Dendritic cell treated with granulocyte-macrophage colony-stimulating factor and Interleukin-4, amounts not matched to agents 40 ng/mL and 50 ng/mL, for 4 days (primary cell): ENCODE results near the gene CENPX.
"Not testable (repeated sequence)": the region's sequence is repeated elsewhere in the genome, so short reads cannot be mapped to it uniquely, and the experiment has no call there.

Source experiments
- H3K27ac Mint-ChIP-seq: one replicate; pipeline ENCODE4 v1.8.0; 2022; ENCODE audit warnings: mild to moderate bottlenecking, mixed read lengths
- H3K27me3 Mint-ChIP-seq: one replicate; pipeline ENCODE4 v1.8.0; 2022; ENCODE audit warnings: mild to moderate bottlenecking, mixed read lengths
- H3K36me3 Mint-ChIP-seq: one replicate; pipeline ENCODE4 v1.8.0; 2022; ENCODE audit warnings: low read depth, mixed read lengths
- H3K4me1 Mint-ChIP-seq: one replicate; pipeline ENCODE4 v1.8.0; 2022; ENCODE audit warnings: low read depth, mixed read lengths
- H3K4me3 Mint-ChIP-seq: one replicate; pipeline ENCODE4 v1.8.0; 2022; ENCODE audit warnings: mild to moderate bottlenecking, moderate library complexity, mixed read lengths
- H3K9me3 Mint-ChIP-seq: one replicate; pipeline ENCODE4 v1.8.0; 2022; ENCODE audit warnings: mixed read lengths
- intact Hi-C: fragments of 100-400 bp; cut with micrococcal nuclease; formaldehyde crosslinking; loops from one replicate; pipeline ENCODE4 v1.15.0; 2022

Gene CENPX

DNA sequence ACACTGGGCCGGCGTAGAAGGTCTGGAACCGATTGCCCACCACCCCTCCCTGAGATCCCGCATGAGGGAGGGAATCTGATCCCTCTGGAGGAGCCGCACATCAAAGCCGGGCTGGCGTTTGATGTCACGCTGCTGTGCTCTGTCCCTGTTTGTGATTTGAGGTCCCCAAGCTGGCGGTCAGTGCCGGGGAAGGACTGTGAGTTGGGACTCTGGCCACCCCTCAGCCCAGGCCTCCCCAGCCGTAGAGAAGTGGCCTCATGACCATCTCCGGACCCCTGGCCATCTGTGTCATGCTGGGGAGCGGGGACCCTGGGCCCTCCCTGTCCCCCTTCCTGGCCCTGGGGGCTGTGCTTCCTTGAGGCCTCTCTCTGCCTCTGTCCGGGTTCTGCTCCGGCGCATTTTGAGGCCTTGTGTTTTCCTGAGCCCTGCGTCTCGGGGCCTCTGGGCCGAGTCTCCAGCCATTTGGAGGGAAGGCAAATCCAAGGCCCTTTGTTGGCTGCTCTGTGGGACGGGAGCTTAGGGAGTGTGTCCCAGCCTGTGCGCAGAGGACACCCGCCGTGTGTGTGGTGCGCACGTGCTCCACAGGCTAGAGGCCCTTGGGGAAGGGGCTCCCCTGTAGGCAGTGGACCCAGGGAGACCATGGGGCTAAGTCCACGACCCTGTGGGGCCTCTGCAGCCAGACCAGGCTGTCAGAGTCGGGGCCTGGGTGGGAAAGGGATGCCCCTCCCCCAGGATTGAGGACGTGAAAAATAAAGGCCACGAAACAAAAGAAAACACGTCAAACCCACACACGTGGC, 30.2 kb downstream of the CENPX start:
- H3K27me3 Mint-ChIP-seq, result no peaks in the 10 kb centered on the region
- H3K4me1 Mint-ChIP-seq, result no peaks in the 10 kb centered on the region
- no peak overlapping the region for H3K4me3 Mint-ChIP-seq
- no peaks in the 10 kb centered on the region for H3K9me3 Mint-ChIP-seq
- H3K27ac Mint-ChIP-seq, result no peak overlapping the region
- intact Hi-C loops, result no loop called here
- H3K36me3 Mint-ChIP-seq, result peaks cover 87% of the 10 kb centered on the region

DNA sequence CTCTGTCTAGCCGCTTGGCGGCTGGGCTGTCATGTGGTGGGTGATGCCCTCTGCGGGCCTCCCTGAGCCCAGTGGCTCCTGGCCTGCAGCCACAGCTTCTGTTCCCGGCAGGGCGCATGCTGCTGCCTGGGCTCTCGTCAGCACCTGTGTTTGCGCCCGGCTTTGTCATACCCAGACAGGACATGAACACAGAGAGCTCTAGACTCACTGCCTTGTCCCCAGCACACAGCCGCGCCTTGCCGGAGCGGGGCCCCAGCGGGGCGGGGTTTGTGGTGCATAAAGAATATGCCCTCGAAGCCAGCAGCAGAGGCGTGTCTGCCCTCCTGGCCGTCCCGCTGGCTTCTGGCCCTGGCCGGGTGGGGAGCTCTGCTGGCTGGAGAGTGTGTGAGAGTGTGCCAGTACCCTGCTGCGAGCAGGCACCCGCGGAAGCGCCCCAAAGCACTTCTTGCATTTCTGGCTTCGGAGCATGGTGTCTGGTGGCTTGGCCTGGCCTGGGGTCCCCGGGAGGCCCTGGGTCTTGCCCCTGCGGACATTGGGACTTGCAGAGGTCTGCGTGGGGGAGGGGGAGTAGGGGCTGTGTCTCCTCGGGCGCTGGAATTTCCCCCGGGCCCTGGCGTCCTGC, 30.9 kb downstream of the CENPX start:
- Mint-ChIP-seq H3K9me3 (no peaks in the 10 kb centered on the region), H3K4me1 (no peaks in the 10 kb centered on the region), H3K36me3 (peaks cover 87% of the 10 kb centered on the region), H3K4me3 (no peak overlapping the region), H3K27ac (no peak overlapping the region), H3K27me3 (no peaks in the 10 kb centered on the region)
- intact Hi-C loops, result no loop called here

DNA sequence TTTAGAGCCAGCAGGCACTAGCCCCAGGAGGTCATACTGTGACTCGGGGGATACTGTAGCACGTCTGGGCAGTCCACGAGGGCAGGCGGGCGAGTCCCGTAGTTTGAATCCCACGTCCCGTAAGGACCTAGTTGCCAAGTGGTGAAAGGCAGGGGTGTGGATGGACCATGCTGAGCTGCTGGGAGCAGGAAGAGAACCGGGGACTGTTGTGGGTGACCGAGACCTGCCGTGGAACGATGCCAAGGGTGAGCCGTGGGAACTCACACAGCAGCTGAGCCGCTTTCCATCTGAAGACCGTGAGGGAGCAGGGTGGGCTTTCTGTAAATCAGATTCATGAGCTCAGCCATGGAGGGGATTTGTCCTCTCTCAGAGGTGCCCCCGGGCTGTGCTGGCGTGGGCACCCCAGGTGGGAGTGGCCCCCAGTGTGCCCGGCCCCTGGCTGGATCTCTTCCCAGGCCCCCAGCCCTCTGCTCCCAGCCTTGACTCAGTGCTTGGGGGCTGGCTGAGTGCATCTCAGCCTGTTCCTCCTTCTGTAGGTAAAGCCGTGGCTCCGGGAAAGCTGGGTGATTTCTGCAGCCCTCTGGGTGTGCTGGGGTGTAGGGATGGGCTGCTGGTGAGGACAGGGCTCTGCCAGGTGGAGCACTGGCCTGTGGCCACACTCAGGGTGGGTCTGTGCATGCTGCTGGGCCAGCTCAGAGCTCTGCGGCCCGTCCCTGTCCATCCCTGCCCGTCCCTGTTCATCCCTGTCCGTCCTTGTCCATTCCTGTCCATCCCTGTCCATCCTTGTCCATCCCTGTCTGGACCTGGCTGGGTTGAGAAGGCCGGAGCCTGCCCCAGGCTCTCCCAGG, 31.6 kb downstream of the CENPX start:
- H3K9me3 Mint-ChIP-seq, result no peaks in the 10 kb centered on the region
- H3K27me3 Mint-ChIP-seq, result no peaks in the 10 kb centered on the region
- peaks cover 87% of the 10 kb centered on the region for H3K36me3 Mint-ChIP-seq
- H3K4me3 Mint-ChIP-seq, result no peak overlapping the region
- intact Hi-C loops, result no loop called here
- no peaks in the 10 kb centered on the region for H3K4me1 Mint-ChIP-seq
- no peak overlapping the region for H3K27ac Mint-ChIP-seq

DNA sequence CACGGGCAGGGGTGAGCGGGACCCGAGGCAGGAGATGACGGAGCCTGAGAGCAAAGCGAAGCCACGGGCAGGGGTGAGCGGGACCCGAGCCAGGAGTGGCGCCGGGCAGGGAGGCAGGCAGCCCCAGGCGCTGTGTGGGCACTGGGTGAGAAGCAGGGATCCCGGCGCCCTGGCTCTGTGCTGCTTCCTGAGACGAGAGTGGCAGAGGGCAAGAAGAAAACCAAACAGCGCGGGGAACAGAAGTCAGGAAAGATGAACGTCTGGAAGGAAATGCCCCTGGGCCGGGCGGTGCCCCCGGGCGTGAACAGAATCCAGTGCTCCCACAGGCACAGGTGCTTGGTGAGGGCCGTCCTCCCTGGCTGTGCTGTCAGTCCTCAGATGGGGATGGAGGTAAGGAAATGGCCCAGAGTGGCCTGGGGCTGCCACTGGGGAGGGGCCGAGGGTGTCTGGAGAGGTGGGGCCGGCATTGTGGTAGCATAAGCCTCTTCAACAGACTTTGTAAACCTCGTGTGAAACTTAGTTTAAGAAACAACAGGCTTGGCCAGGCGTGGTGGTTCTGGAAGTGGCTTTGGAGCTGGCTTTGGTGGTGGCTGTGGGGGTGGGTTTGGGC, 35.4 kb downstream of the CENPX start:
- no peaks in the 10 kb centered on the region for H3K9me3 Mint-ChIP-seq
- intact Hi-C loops, result no loop called here
- no peaks in the 10 kb centered on the region for H3K27me3 Mint-ChIP-seq
- H3K36me3 Mint-ChIP-seq, result peaks cover 96% of the 10 kb centered on the region
- no peak overlapping the region for H3K4me3 Mint-ChIP-seq
- H3K4me1 Mint-ChIP-seq, result peaks cover 18% of the 10 kb centered on the region
- no peak overlapping the region for H3K27ac Mint-ChIP-seq

DNA sequence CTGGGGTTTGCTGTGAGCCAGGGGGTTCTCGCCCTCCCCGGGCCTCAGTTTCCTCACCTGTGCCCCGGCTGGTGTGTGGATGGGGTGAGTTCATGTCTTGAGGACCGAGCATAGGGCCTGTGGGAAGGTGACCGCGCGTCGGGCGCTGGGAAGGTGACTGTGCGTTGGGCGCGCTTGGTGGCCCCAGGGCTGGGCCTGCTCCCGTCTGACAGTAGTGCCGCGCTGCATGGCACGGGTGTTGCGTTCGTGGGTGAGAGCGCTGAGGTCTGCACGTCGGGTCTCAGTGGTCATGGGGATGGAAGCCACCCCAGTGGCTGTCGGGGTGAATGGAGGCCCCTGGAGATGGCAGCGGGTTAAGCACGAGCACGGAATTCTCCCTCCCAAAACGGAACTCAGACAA, 36.1 kb downstream of the CENPX start:
- H3K4me3 Mint-ChIP-seq, result no peak overlapping the region
- H3K27ac Mint-ChIP-seq, result no peak overlapping the region
- peaks cover 18% of the 10 kb centered on the region for H3K4me1 Mint-ChIP-seq
- intact Hi-C loops, result no loop called here
- no peaks in the 10 kb centered on the region for H3K9me3 Mint-ChIP-seq
- H3K36me3 Mint-ChIP-seq, result peaks cover 95% of the 10 kb centered on the region
- H3K27me3 Mint-ChIP-seq, result no peaks in the 10 kb centered on the region

DNA sequence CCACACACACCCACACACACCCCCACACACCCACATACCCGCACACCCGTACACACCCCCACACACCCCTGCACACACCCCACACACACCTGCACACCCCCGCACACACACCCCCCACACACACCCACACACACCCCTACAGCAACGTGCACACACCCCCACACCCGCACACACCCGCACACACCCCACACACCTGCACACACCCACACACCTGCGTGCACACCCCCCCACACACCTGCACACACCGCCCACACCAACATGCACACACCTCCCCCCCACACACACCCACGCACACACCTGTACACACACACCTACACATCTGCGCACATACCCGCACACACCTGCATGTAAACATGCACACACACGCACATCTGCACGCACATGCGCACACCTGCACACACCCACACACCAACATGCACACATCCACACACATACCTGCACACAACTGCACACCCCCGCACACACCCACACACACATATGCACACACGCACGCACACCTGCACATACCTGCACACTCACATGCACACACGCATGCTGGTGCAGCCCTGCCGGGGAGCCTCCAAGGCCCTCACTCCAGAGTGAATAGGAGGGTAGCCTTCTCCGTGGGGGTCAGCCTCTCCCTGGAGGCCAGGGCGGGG, 37.8 kb downstream of the CENPX start:
- Mint-ChIP-seq H3K27ac (no peak overlapping the region), H3K36me3 (peaks cover 89% of the 10 kb centered on the region), H3K4me3 (no peak overlapping the region), H3K27me3 (no peaks in the 10 kb centered on the region), H3K4me1 (peaks cover 28% of the 10 kb centered on the region), H3K9me3 (no peaks in the 10 kb centered on the region)
- intact Hi-C loops, result no loop called here

DNA sequence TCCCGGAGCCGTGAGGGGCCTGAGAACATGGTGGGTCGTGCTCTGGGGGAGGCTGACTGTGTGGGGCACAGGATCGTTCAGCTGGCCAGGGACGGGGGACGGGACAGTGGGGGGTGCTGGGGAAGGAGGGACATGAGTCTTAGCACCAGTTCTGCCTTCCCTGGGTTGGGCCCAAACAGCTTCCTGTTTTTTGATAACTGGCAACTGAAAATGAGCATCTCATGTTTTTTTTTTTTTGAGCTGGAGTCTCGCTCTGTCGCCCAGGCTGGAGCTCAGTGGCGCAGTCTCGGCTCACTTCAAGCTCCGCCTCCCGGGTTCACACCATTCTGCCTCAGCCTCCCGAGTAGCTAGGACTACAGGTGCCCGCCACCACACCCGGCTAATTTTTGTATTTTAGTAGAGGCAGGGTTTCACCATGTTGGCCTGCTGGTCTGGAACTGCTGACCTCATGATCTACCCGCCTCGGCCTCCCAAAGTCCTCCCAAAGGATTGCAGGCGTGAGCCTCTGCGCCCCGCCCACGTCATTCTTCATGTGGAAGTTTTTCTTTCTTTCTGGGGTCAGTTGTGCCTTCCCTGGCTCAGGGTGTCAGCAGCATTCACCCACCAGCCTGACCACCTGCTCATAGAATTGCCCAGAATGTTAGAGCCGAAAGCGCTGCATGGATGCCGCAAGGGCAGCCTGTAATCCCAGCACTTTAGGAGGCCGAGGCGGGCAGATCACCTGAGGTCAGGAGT, 38.9 kb downstream of the CENPX start:
- Mint-ChIP-seq H3K9me3 (no peaks in the 10 kb centered on the region), H3K27me3 (no peaks in the 10 kb centered on the region), H3K36me3 (peaks cover 89% of the 10 kb centered on the region), H3K4me1 (peaks cover 39% of the 10 kb centered on the region), H3K27ac (peak overlapping the region; percentile 69), H3K4me3 (no peak overlapping the region)
- intact Hi-C loops, result no loop called here

DNA sequence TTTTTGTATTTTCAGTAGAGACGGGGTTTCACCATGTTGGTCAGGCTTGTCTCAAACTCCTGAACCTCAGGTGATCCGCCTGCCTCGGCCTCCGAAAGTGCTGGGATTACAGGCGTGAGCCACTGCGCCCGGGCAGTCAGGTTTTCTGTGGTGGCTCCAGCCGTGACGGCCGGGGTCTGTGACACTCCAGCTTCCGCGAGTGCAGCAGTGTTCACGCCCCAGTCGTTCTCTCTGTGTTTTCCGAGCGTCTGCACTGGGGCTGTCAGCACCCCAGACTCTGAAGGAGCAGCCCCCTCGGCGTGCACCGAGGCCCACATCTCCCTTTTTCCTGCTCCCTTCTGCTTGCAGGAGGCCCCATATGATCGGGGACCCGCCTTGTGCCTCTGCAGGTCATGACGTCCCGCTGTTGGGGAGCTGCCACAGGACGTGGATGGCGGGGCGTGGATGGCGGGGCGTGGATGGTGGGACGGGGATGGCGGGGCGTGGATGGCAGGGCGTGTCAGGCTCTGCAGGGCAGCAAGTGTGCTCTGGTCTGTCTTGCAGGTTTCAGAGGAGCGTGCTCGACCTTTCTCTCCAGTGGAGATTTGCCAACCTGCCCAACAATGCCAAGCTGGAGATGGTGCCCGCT, 39.6 kb downstream of the CENPX start:
- no peak overlapping the region for H3K4me3 Mint-ChIP-seq
- H3K9me3 Mint-ChIP-seq, result no peaks in the 10 kb centered on the region
- peak overlapping the region; percentile 69 for H3K27ac Mint-ChIP-seq
- peaks cover 46% of the 10 kb centered on the region for H3K4me1 Mint-ChIP-seq
- H3K27me3 Mint-ChIP-seq, result no peaks in the 10 kb centered on the region
- intact Hi-C loops, result no loop called here
- H3K36me3 Mint-ChIP-seq, result peaks cover 87% of the 10 kb centered on the region

DNA sequence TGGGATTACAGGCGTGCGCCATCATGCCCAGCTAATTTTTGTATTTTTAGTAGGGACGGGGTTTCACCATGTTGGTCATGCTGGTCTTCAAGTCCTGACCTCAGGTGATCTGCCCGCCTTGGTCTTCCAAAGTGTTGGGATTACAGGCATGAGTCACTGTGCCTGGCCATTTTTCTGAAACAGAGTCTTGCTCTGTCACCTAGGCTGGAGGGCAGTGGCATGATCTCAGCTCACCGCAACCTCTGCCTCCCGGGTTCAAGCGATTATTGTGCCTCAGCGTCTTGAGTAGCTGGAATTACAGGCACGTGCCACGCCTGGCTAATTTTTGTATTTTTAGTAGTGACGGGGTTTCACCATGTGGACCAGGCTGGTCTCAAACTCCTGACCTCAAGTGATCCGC, 41.2 kb downstream of the CENPX start:
- H3K9me3 Mint-ChIP-seq, H3K4me3 Mint-ChIP-seq, H3K27me3 Mint-ChIP-seq, intact Hi-C loops, H3K27ac Mint-ChIP-seq: not testable (repeated sequence)
- peaks cover 77% of the 10 kb centered on the region for H3K36me3 Mint-ChIP-seq
- H3K4me1 Mint-ChIP-seq, result peaks cover 55% of the 10 kb centered on the region

DNA sequence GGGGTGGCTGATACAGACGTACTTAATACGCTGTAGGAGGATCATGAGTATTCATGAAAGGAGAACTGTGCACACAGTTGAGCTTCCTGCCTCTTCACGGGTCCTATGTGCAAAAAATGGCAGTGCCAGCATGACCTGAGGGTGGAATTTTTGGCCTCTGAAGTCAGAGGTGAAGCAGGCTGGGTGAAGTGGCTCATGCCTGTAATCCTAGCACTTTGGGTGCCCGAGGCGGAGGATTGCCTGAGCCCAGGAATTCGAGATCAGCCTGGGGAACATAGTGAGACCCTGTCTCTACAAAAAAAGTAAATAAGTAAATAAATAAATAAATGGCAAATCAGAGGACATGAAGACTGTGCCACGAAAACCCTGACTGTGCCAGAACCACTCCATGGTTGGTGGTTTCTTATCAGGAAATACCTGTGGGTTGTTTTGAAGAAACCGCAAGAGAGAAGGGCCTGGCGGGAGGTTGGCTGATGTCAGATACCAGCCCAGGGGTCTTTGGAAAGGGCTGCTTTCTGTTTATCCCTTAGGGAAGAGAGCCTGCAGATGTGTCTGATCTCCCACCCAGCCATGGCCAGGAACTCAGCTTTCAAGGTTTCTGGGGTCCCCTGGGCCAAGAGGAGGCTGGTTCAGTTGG, 41.9 kb downstream of the CENPX start:
- Mint-ChIP-seq H3K27ac (peak overlapping the region; percentile 51), H3K4me3 (no peak overlapping the region), H3K4me1 (peaks cover 61% of the 10 kb centered on the region), H3K36me3 (peaks cover 70% of the 10 kb centered on the region), H3K27me3 (peaks cover 5% of the 10 kb centered on the region), H3K9me3 (no peaks in the 10 kb centered on the region)
- intact Hi-C loops, result no loop called here

DNA sequence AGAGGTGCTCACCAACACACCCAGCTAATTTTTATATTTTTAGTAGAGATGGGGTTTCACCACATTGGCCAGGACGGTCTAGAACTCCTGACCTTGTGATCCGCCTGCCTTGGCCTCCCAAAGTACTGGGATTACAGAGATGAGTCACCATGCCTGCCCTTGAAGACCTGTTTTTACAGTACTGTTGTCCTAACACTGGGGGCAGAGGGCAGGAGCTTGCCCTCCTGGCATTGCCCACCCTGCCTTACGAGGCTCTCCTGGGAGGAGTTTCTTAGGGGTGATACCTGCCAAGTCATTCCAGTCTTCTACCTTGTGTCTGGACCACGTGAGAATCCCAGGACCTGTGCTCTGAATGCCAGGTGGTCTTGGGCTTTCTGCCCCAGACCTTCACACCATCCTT, 42.6 kb downstream of the CENPX start:
- no peak overlapping the region for H3K4me3 Mint-ChIP-seq
- H3K36me3 Mint-ChIP-seq, result peaks cover 63% of the 10 kb centered on the region
- intact Hi-C loops, result no loop called here
- peaks cover 7% of the 10 kb centered on the region for H3K27me3 Mint-ChIP-seq
- peaks cover 61% of the 10 kb centered on the region for H3K4me1 Mint-ChIP-seq
- H3K27ac Mint-ChIP-seq, result peak overlapping the region; percentile 51
- no peaks in the 10 kb centered on the region for H3K9me3 Mint-ChIP-seq

DNA sequence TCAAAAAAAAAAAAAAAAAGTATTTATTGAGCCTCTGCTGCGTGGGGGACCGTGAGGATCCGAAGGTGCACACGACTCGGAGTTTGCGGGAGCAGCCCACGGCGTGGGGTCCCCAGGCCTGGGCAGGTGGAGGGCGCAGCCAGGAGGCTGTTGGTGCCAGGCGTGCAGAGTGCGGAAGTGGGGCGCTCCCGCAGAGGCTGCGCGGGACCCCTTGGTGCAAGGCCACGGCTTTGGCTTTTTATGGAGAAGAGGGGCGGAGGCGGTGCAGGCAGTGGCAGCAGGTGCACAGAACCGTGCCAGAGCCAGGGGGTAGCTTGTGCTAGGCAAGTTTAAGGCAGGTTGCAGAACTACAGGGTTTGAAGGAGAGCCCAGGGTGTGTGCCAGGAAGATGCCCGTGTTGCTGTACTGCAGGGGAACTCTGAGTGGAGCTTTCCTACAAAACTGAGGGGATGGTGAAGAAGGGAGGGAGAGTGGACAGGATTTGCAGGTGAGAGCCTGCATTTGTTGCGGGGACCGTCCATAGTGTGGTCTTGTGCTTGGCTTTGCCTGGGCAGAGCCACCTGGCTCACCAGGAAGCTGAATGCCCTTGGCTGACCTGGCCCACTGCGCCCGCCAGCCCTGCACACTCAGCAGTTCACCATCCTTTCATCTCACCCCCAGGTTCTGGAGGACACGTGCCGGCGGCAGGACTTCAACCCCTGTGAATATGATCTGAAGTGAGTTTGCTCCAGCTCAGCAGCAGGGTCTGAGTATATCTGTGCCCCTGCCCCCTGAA, 44.0 kb downstream of the CENPX start:
- H3K4me3 Mint-ChIP-seq, result peak overlapping the region; percentile 97
- no peaks in the 10 kb centered on the region for H3K9me3 Mint-ChIP-seq
- peaks cover 49% of the 10 kb centered on the region for H3K36me3 Mint-ChIP-seq
- peaks cover 62% of the 10 kb centered on the region for H3K4me1 Mint-ChIP-seq
- peaks cover 14% of the 10 kb centered on the region for H3K27me3 Mint-ChIP-seq
- peak overlapping the region; percentile 98 for H3K27ac Mint-ChIP-seq
- intact Hi-C loops, result no loop called here
